ENCODE data around the gene FGF9.

Gene FGF9

DNA sequence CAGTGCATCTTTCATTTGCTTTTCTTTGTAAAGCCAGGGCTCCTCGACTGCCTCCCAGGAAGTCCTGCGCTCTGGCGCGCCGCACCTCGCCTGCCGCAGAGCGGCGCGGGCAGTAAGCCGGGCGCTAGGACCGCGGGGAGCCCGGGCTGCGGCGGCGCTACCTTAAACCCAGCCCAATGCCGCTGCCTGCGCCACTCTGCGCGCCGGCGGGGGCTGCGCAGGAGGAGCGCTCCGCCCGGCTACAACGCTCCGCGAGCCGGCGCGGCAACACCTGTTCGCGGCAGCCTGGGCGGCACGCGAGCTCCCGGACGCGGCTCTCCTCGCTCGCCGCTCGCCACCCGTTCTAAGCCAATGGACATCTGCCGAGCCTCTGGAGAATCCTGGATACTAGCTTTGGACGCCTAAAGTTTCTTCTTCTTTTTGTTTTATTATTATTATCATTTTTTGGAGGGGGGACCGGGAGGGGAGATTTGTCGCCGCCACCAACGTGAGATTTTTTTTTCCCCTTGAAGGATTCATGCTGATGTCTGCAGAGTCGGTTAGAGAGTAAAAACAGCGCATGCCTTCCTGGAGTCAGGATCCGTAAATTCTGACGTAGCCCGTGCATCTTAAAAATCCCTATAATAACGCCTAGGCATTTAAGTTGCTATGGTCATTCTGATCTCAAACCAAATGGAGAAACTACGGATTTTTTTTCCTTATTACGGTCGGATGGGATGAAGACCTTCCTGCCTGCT, at the start of gene FGF9:
TSS of gene FGF9 (plus strand) at position 191 of the 737 bp plus-strand sequence. CDS start 840 bp downstream, outside the sequence.
- no peak for DNase-seq (ENCODE audit: low read depth, low spot score)

DNA sequence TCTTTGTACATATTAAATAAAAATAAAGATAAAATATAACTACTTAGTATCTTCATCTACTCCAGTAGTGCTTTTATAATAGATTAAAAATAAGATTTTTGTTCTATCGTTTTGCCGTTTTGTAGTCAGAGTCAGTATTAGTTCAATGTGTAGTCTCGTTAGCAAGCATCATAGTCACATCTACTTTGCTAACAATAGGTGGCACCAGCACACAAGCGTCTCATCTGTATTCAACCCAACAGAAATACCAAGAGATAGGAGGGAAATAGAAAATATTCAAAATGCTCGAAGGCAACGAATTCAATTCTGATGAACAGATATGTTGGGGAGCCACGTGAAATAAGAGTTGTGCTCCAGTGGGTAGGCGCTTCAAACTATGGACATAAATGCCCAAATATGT, 45.5 kb upstream of the FGF9 start:
- no peak for DNase-seq (ENCODE audit: low read depth, low spot score)

DNA sequence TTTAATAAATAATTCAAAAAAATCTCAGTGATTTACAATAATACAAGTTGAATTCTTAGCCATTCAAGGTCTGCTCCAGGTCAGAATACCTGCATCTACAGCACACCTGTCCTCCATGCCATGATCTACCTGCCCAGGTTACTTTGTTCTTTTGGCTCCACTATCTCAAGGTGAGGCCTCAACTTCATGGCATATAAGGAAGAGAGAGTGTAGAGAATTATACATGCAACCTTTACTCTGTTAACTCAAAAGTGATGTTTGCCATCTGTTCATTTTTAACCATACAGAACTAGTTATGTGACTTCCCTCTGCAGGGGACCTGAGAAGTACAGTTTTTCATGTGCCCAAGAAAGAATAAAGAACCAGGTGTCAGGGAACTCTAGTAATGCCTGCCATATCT, 38.7 kb upstream of the FGF9 start:
- DNase-seq (ENCODE audit: low read depth, low spot score) = no peak

DNA sequence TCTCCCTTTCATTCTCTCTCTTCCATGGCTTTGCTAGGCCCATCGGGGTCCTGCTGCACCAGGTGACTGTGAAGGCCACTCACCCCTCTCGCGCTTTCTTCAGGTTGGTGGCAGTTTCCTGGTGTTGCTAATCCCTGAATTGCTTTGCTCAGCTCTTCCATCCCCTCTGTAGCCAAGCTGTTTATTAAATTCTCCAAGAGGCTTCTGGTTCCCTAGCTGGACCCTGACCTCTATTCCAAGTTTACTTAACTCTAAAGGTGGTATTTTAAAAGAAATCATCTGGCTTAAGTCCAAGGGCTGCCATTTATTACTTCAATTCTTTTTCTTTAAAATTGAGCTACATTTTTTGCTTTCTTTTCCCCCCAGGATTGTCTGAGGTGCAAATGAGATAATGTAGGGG, 34.2 kb upstream of the FGF9 start:
- DNase-seq (ENCODE audit: low read depth, low spot score) = no peak

- no peak for DNase-seq (ENCODE audit: low read depth, low spot score)
Measured at GRCh38 chr13:21637296-21637695, 33.6 kb upstream of the FGF9 start.

- DNase-seq (ENCODE audit: low read depth, low spot score) = no peak
Measured at GRCh38 chr13:21638319-21639282, 32.3 kb upstream of the FGF9 start.

GRCh38 chr13:21639561-21639960, 31.3 kb upstream of the FGF9 start:
- no peak for DNase-seq (ENCODE audit: low read depth, low spot score)

GRCh38 chr13:21641629-21642028, 29.2 kb upstream of the FGF9 start:
- no peak for DNase-seq (ENCODE audit: low read depth, low spot score)

DNA sequence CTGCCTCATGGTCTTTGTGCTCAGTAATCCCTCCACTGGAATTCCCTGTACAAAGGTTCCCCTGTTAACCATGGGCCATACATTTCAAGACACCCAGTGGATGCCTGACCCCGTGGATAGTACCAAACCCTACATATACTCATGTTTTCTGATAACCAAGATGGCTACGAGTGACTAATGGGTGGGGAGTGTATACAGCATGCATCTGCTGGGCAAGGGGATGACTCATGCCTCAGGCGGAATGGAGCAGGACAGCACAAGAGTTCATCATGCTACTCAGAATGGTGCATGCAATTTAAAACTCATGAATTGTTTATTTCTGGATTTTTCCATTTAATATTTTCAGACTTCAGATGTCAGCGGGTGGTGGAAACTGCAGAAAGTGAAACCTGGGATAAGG, 13.3 kb upstream of the FGF9 start:
- no peak for DNase-seq (ENCODE audit: low read depth, low spot score)

DNA sequence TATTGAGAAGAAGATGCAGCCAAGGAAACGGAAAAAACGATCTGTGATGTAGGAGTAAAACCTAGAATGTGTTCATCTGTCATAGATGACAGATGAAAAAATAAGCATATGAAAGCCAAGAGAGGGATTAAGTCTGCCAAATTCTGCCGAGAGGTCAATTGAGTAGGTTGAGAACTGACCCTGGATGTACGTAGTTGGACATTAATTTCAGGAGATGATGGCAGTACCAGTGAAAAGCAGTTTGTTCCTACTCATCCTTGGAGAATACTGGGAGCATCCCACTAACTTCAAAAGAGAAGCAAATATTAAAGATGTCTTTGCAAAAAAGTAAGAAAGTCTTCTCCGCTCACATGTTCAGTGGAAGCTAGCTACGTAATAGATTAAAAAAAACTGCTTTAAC, 11.8 kb upstream of the FGF9 start:
- DNase-seq (ENCODE audit: low read depth, low spot score) = no peak

GRCh38 chr13:21661097-21661909, 9.6 kb upstream of the FGF9 start:
- no peak for DNase-seq (ENCODE audit: low read depth, low spot score)

- DNase-seq (ENCODE audit: low read depth, low spot score) = no peak
Measured at GRCh38 chr13:21663197-21663596, 7.7 kb upstream of the FGF9 start.

DNA sequence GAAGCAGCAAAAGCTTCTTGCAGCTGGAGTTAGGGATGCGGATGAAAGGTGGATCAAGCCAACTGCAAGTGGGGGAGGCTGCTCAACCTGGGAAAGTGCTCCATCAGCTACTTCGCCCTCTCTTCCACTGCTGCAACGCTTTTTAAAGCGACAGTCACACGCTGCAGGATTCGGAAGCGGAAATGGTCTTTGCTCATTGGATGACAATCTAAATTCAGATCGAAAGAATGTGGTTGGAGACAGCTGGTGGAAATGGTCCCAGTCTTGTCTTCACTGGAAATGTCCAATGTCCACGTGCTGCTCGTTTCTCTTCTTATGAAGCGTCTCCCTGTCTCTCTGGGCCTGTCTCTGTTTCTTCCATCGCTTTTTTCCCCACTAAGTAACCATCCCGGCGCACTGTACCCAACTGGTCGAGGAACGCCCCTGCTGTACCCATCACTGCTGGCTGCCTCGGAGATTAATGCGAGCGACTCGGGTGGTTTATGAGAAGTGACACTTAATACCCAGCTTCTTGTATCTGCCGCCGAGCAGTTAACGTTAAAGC, 2.1 kb upstream of the FGF9 start:
- no peak for DNase-seq (ENCODE audit: low read depth, low spot score)

- DNase-seq (ENCODE audit: low read depth, low spot score) = no peak
Measured at GRCh38 chr13:21670006-21670882, 629 bp upstream of the FGF9 start.

DNA sequence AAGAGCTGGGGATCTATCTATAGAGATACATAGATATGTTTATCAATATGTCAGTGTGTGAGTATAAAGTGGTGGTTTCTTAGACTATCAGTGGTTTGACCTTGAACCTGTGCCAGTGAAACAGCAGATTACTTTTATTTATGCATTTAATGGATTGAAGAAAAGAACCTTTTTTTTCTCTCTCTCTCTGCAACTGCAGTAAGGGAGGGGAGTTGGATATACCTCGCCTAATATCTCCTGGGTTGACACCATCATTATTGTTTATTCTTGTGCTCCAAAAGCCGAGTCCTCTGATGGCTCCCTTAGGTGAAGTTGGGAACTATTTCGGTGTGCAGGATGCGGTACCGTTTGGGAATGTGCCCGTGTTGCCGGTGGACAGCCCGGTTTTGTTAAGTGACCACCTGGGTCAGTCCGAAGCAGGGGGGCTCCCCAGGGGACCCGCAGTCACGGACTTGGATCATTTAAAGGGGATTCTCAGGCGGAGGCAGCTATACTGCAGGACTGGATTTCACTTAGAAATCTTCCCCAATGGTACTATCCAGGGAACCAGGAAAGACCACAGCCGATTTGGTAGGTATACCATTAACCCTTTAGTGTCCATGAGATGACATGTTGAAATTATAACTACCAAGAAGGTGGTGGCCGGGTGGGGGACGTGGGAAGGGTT, 880 bp downstream of the FGF9 start:
- no peak for DNase-seq (ENCODE audit: low read depth, low spot score)

GRCh38 chr13:21672287-21672680, 1.4 kb downstream of the FGF9 start:
- no peak for DNase-seq (ENCODE audit: low read depth, low spot score)

DNA sequence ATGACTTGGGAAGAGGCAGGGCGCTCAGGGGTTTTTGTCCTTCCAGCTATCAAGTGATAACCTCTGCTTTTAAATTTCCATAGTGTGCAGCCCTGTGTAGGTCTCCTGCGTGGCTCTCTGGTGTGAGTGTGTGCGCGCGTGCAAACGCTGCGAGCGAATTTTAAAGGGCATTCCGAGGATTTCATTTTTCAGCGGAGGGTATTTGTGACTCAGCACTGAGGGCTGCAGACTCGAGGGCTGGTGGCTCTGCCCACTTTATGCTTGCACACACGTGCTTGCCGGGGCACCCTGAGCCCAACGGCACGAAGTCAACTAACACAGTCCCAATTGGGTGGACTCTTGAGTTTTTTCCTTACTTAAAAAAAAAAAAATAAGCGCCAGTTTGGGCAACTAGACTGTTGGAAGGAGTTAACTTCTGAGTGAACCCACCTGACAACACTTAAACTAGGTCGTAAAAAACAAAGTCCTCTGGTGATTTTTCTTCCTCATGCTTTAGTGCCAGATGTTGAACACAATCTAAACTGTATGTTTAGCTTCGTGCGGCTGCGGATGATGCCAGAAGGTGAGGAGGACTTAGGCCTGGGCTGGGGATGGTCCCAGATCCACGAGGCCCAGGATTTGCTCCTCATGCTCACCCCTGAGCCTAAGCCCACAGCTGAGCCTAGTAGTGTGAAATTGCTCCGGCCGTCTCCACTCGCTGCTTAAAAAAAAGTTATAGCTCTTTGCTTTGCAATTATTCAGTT, 2.1 kb downstream of the FGF9 start:
- no peak for DNase-seq (ENCODE audit: low read depth, low spot score)

- DNase-seq (ENCODE audit: low read depth, low spot score) = no peak
Measured at GRCh38 chr13:21673539-21673788, 2.6 kb downstream of the FGF9 start.

DNA sequence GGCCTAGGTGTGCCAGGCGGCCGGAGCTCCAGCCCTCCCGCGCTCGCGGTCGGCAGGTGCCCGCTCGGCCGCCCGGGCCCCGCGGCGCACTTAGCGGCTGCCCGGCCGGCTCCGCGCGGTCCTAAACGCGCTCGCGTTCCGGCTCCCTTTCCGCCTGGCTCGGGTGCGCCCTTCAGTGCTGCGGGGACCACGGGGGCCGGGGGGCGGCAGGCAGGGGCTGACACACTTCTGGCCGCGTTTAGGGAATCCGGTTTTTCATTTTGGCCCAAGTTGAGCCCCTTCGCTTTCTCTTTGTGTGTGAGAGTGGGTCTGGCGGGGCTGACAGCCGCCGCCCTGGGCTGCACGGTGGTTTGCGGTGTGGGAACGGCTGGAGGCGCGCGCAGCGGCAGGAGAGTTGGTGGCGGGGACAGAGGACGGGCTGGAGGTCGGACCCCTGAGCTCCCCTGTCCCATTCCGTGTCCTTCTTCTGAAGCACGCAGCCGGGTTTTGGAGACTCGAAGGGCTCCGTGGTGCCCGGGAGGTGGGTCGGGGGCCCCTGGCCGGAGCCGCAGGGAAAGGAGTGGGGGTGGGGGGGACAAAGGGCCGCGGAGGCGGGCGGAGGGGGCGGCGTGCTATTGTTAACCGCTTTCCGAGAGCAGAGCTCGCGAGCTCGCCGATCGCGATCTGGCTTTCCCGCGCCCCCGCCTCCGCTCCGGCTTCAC, 3.1 kb downstream of the FGF9 start:
- no peak for DNase-seq (ENCODE audit: low read depth, low spot score)
